Ovary (tissue), 9 donors: Measurements from ENCODE around the gene URM1. TPM values are rescaled to one million over a fixed set of nuclear protein-coding genes. Genes with fewer than 3 reads are reported as not detected.
A peak's percentile ranks its signal among the peaks of the same experiment; 100 is the strongest.

Source experiments
- DNase-seq, 5 donors: peaks; one replicate each; pipeline ENCODE4 v3.0.0-alpha.2; 2019 to 2020
- H3K27ac ChIP-seq, 2 donors: fragments of 200-600 bp; one replicate each; pipeline versions ENCODE4 v1.5.1 to v1.8.0; 2019 to 2022
- H3K27me3 ChIP-seq: fragments of 200-600 bp; one replicate; pipeline ENCODE4 v1.8.0; 2022
- H3K36me3 ChIP-seq: fragments of 200-600 bp; sonication (generic); one replicate; pipeline ENCODE4 v1.5.1; 2019
- H3K4me1 ChIP-seq: one replicate; pipeline ENCODE4 v1.8.1; 2013; ENCODE audit warnings: mild to moderate bottlenecking, moderate library complexity; ENCODE audit not compliant: insufficient read depth
- H3K4me3 ChIP-seq: fragments of 200-600 bp; sonication (generic); one replicate; pipeline ENCODE4 v1.5.1; 2017
- H3K9me3 ChIP-seq, 2 donors: fragments of 200-600 bp in 1 of 2; sonication (generic) in 1 of 2; one replicate each; pipeline versions ENCODE4 v1.5.1 to v1.8.1; 2013 to 2019; ENCODE audit warnings: mild to moderate bottlenecking in 1 of 2, moderate library complexity in 1 of 2
- EP300 ChIP-seq: sonication (generic); formaldehyde crosslinking; IDR thresholded peaks from one replicate; pipeline ENCODE4 v1.6.1; 2017; ENCODE audit warnings: antibody characterized with exemption
- POLR2A ChIP-seq: fragments of 450-650 bp; IDR thresholded peaks from one replicate; pipeline ENCODE4 v1.6.1; 2017; ENCODE audit warnings: antibody characterized with exemption, mild to moderate bottlenecking, moderate library complexity
- WGBS, 3 donors: extraction: QIAGEN DNeasy Blood & Tissue Kit in 1 of 3; methylation state at CpG; one replicate each; pipeline versions ENCODE4 v1.1.5 to v1.1.7; 2013 to 2017; 5-methylcytosine and 5-hydroxymethylcytosine counted together
- intact Hi-C, 4 donors: fragments of 100-400 bp; cut with DNase I; formaldehyde crosslinking; loops; one replicate each; pipeline versions ENCODE4 v1.11.0 to v1.15.1; 2022 to 2023
- polyA plus RNA-seq, 2 donors: library from polyadenylated mRNA; stranded (reverse); fragments of 200-250 nt in 1 of 2; fragments of 350-450 nt in 1 of 2; fragmentation: Illumina TruSeq in 1 of 2; extraction: RNeasy Lipid Tissue Mini Kit (QIAGEN cat#74804) in 1 of 2; gene quantifications; one replicate each; pipeline ENCODE4 v1.2.3, GENCODE V29; 2013 to 2014
- total RNA-seq, 7 donors: library from RNA; depleted of rRNA in 2 of 7; stranded (reverse); fragments of >200 nt in 2 of 7; fragmentation: NEBNext Ultra II Directional in 3 of 7; extraction: Animal tissue kit (Norgen Biotek cat#: 25700) in 3 of 7; gene quantifications; one replicate each; pipeline versions ENCODE4 v1.1.0 to v1.2.4, GENCODE V29; 2016 to 2023
- TF ChIP-seq, protein P1 (sequence below), 3 donors: fragments of 450-650 bp in 2 of 3; fragments of 200-600 bp in 1 of 3; IDR thresholded peaks; one replicate each; pipeline versions ENCODE4 v1.5.1 to v1.8.0; 2016 to 2022; ENCODE audit warnings: antibody characterized with exemption in 3 of 3, mild to moderate bottlenecking in 1 of 3
- donor health status: DM: no; HTN: no; CAD: no; lungs with moderate emphysema.
- donor health status: DM: no; HTN: no; CAD: no.
- donor health status: Bipolar disorder and iron deficiency.
- donor health status: DM: yes; HTN: yes; CAD: no.
- donor health status: DM: no; HTN: no; CAD: no.
- donor health status: DM: yes; HTN: yes; CAD: no.

Gene URM1
- total and polyA plus RNA-seq, 9 donors = 20.5 to 51.4 (median 36.0) TPM

DNA sequence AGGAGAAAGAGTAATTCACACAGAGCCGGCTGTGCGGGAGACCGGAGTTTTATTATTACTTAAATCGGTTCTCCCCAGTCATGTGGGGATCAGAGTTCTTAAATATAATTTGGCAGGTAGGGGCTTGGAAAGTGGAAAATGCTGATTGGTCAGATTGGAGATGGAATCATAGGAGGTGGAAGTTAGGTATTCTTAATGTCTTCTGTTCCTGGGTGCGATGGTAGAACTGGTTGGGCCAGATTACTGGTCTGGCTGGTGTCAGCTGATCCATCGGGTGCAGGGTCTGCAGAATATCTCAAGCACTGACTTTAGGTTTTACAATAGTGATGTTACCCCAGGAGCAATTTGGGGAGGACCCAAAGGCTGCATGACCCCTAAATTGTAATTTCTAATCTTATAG, 44.8 kb downstream of the URM1 start:
- no peaks in the 10 kb centered on the region for H3K36me3 ChIP-seq
- H3K4me3 ChIP-seq = no peak overlapping the region
- H3K4me1 ChIP-seq = peaks cover 7% of the 10 kb centered on the region
- 43 to 51% (median 45%) methylated on average over 6 of the region's 6 CpGs for WGBS, 3 donors
- TF ChIP-seq, protein P1, sequence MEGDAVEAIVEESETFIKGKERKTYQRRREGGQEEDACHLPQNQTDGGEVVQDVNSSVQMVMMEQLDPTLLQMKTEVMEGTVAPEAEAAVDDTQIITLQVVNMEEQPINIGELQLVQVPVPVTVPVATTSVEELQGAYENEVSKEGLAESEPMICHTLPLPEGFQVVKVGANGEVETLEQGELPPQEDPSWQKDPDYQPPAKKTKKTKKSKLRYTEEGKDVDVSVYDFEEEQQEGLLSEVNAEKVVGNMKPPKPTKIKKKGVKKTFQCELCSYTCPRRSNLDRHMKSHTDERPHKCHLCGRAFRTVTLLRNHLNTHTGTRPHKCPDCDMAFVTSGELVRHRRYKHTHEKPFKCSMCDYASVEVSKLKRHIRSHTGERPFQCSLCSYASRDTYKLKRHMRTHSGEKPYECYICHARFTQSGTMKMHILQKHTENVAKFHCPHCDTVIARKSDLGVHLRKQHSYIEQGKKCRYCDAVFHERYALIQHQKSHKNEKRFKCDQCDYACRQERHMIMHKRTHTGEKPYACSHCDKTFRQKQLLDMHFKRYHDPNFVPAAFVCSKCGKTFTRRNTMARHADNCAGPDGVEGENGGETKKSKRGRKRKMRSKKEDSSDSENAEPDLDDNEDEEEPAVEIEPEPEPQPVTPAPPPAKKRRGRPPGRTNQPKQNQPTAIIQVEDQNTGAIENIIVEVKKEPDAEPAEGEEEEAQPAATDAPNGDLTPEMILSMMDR (IDR thresholded peaks at IDR 0.05) = no peak
- no peak for TF ChIP-seq POLR2A
- TF ChIP-seq EP300 = no peak
- no peak overlapping the region for H3K27ac ChIP-seq
- intact Hi-C loops = loop anchor here in 1 of 4 donors (10.0 kb wide), 1 partner anchor 51 kb away; no protein-coding TSS in a partner anchor
- no peaks in the 10 kb centered on the region for H3K27me3 ChIP-seq
- DNase-seq = no peak
- H3K9me3 ChIP-seq = no peaks in the 10 kb centered on the region

DNA sequence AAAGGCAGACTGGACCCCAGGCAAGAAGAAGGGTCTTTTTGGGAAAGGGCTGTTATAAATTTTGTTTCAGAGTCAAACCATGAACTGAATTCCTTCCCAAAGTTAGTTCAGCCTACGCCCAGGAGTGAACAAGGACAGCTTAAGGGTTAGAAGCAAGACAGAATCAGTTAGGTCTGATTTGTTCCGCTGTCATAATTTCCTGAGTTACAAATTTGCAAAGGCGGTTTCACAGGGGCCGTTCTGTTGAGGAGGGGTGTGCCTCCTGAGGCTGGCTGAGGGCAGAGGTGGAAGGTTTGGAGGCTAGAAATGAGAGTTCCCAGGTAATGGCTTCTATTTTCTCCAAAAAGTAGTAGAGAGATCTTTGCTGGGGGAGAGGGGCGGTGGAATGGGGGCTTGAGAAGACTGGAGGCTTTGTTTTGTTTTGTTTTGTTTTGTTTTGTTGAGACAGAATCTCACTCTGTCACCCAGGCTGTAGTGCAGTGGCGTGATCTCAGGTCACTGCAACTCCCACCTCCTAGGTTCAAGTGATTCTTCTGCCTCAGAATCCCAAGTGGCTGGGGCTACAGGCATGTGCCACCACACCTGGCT, 45.4 kb downstream of the URM1 start:
- WGBS, 3 donors = 58 to 65% (median 60%) methylated on average over 6 of the region's 6 CpGs
- Histone ChIP-seq H3K4me1 (peaks cover 10% of the 10 kb centered on the region), H3K27me3 (no peaks in the 10 kb centered on the region), H3K27ac (no peak overlapping the region), H3K36me3 (no peaks in the 10 kb centered on the region), H3K9me3 (no peaks in the 10 kb centered on the region), H3K4me3 (no peak overlapping the region)
- intact Hi-C loops = loop anchor here in 1 of 4 donors (10.0 kb wide), 1 partner anchor 52 kb away; no protein-coding TSS in a partner anchor
- TF ChIP-seq, protein P1 (IDR thresholded peaks at IDR 0.05) = no peak
- TF ChIP-seq POLR2A = no peak
- TF ChIP-seq EP300 = no peak
- DNase-seq = no peak

DNA sequence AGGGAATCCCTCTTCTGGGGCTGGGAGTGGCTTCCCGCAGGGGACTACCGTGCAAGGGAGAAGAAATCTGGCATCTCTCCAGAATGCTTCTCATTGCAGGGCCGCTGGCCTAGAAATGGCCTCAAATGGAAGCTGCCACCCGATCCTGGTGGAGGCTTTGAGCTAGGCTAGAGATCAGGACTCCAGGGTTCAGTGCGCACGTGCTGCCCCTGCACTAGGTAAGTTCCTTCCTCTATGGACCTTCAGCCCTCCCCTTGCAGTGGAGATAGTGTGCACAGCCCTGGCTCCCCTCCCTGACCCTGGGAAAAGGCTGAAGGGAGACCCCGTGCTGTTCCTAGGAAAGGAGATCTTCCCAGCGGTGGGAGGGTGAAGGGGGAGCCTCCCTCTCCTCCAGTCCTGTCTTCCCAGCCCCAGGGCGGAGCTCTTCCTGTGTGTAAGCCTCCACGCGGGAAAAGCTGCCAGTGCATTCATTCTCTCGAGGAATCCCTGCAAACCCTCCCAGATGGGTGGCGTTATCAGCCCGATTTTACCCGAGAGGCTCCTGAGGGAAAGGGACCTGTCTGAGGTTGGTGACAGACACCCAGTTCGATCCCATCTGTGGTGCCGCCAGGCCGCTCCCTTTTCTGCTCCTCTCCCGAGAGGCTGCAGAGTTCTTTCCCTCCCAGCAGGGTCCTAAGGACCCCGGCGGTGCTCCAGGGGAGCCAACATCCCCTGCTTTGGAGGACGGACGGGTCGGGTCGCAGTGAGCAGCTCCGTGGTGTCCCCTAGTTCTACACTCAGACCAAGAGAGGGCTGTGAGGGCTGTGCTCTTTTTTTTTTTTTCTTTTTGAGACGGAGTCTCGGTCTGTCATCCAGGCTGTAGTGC, 48.1 kb downstream of the URM1 start:
- peak in 1 of 5 donors; percentile 43 for DNase-seq
- TF ChIP-seq EP300 (no peak), POLR2A (no peak)
- TF ChIP-seq, protein P1 (IDR thresholded peaks at IDR 0.05) = no peak
- Histone ChIP-seq H3K27me3 (no peaks in the 10 kb centered on the region), H3K4me1 (peaks cover 10% of the 10 kb centered on the region), H3K9me3 (no peaks in the 10 kb centered on the region), H3K27ac (no peak overlapping the region), H3K36me3 (no peaks in the 10 kb centered on the region), H3K4me3 (peak overlapping the region; percentile 98)
- intact Hi-C loops = loop anchor here in 1 of 4 donors (10.0 kb wide), 1 partner anchor 54 kb away; no protein-coding TSS in a partner anchor
- WGBS, 3 donors = 5 to 8% (median 6%) methylated on average over 26 to 28 of the region's 28 CpGs

DNA sequence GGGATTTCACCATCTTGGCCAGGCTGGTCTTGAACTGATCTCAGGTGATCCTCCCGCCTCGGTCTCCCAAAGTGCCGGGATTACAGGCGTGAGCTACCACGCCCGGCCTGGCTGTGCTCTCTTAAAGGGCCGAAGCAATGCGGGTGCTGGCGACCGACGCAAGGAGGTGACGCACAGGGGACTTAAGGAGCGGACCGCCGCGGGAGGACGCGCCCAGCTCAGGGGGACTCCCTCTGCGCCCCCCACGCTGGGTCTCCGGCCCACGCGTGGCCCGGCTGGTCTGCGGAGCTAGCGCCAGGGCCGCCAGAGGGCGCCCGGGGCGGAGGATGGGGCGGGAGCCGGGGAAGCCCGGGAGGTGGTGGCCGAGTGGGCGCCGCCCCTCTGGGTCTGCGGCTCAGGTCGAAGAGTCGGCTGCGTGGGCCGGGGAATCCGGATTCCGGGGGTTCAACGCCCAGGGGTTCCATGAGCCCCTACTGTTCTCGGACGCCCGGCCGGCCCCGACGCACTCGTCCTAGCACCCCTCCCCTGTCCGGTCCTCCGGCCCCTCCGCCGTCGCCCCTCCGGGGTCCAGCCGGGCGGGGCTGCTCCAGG, 49.0 kb downstream of the URM1 start:
- WGBS, 3 donors = 0 to 1% (median 0%) methylated on average over 31 to 59 of the region's 59 CpGs
- intact Hi-C loops = no loop called here
- Histone ChIP-seq H3K4me3 (peak overlapping the region; percentile 98), H3K4me1 (peaks cover 10% of the 10 kb centered on the region), H3K27me3 (no peaks in the 10 kb centered on the region), H3K36me3 (no peaks in the 10 kb centered on the region), H3K9me3 (no peaks in the 10 kb centered on the region), H3K27ac (peak overlapping the region; percentile 53 to 82)
- peak; percentile 68 to 86 (median 77) for DNase-seq
- TF ChIP-seq, protein P1 (IDR thresholded peaks at IDR 0.05) = peak; percentile 75 to 88 (median 86)
- no peak for TF ChIP-seq EP300
- no peak for TF ChIP-seq POLR2A
